ENCODE measurements around the gene NAA80. TPM values are rescaled to one million over a fixed set of nuclear protein-coding genes. Genes with fewer than 3 reads are reported as not detected.

The NAA80 gene
- total and polyA plus RNA-seq, 2 of the 8 experiments (the other 6 are each of a cell fraction or from before 2014, with no cell fraction given) = 11.3 to 16.7 TPM

GRCh38 chr3:50269977-50270413 lies 29.2 kb downstream of the NAA80 start:
- no peak for FAIRE-seq
- Histone ChIP-seq H3K79me1 (ENCODE audit: low read depth, low read length) (no peaks in the 10 kb centered on the region), H4K20me1 (replicated peaks in 1 of 2; ENCODE audit: control insufficient read depth in 1 of 2, insufficient read depth in 2 of 2, low read length in 2 of 2) (peaks cover 0 to 1% of the 10 kb centered on the region in 2 experiments), H2AK5ac (ENCODE audit: low read depth, low read length) (peak overlapping the region; percentile 2), H2BK5ac (ENCODE audit: low read depth, low read length) (peak overlapping the region; percentile 39; the same call in 1 of the 2 replicates), H4K8ac (ENCODE audit: extremely low read depth, insufficient read depth, low read length) (peak overlapping the region; percentile 57), H3K4ac (replicated peaks; ENCODE audit: insufficient read length, low read depth, low read length) (peak overlapping the region; percentile 65), H2BK12ac (ENCODE audit: low read depth, low read length) (peak overlapping the region; percentile 80; the same call in 1 of the 2 replicates), H3K9ac (replicated peaks in 1 of 4; ENCODE audit: extremely low read depth in 1 of 4, low read depth in 3 of 4, low read length in 3 of 4) (no peak overlapping the region), H3K36me3 (ENCODE audit: control insufficient read depth in 2 of 4, insufficient read depth in 4 of 4, low read length in 3 of 4) (no peaks in the 10 kb centered on the region), H4K91ac (replicated peaks; ENCODE audit: insufficient read length, low read length) (peak overlapping the region; percentile 68), H3K27ac (ENCODE audit: low read depth, low read length) (no peak overlapping the region), H3K4me2 (ENCODE audit: insufficient read depth in 1 of 2, low read depth in 2 of 2, low read length in 2 of 2) (0 out of 4 replicates have a peak overlapping the region, but pooled peaks of 1 of the 2 experiments have one; percentile 28), H2BK20ac (ENCODE audit: low read length) (peak overlapping the region; percentile 61; the same call in 1 of the 2 replicates), H3K27me3 (replicated peaks in 1 of 4; ENCODE audit: control insufficient read depth in 3 of 4, extremely low read depth in 1 of 4, insufficient read depth in 3 of 4, low read length in 3 of 4) (peaks cover 14 to 25% (median 20%) of the 10 kb centered on the region in 4 experiments), H3K79me2 (ENCODE audit: control insufficient read depth in 1 of 2, insufficient read depth in 2 of 2, low read length in 2 of 2) (no peaks in the 10 kb centered on the region), H2BK120ac (replicated peaks; ENCODE audit: low read depth, low read length) (no peak overlapping the region), H3K18ac (ENCODE audit: extremely low read depth, low read length) (peak overlapping the region; percentile 48), H2BK15ac (ENCODE audit: low read length) (peak overlapping the region; percentile 99; the same call in 1 of the 2 replicates), H3K4me1 (replicated peaks in 1 of 4; ENCODE audit: control insufficient read depth in 3 of 4, insufficient read depth in 4 of 4, low read length in 3 of 4) (peaks cover 0 to 45% (median 35%) of the 10 kb centered on the region in 4 experiments; a peak in 6 of 7 replicates), H2AFZ (ENCODE audit: low read length) (no peak overlapping the region), H3K14ac (ENCODE audit: insufficient read length) (no peak overlapping the region), H3K4me3 (ENCODE audit: extremely low read depth in 1 of 4, insufficient read depth in 2 of 4, low read depth in 3 of 4, low read length in 4 of 4) (no peak overlapping the region), H3K56ac (replicated peaks; ENCODE audit: insufficient read length, low read depth, low read length) (no peak overlapping the region), H3K9me3 (ENCODE audit: insufficient read depth in 2 of 2, low read depth in 1 of 2, low read length in 1 of 2) (no peaks in the 10 kb centered on the region), H3K23ac (ENCODE audit: insufficient read length) (no peak overlapping the region), H3K23me2 (ENCODE audit: low read depth, low read length) (peaks cover 2% of the 10 kb centered on the region; the same call in 1 of the 2 replicates), H4K5ac (ENCODE audit: insufficient read length, low read depth, low read length) (no peak overlapping the region)
- CTCF ChIA-PET (ENCODE audit: partially characterized antibody) = interaction anchor here (0.5 to 53.5 kb wide), 8 partner anchors 12 to 1521 kb away, joined by 3 to 2149 read pairs (median 26); partner anchors contain the start of genes GNAI2, IFRD2 and SLC38A3
- DNase-seq (ENCODE audit: low read depth in 1 of 2, low spot score in 2 of 2) = no peak
- no peak for TF ChIP-seq CREB1 (IDR thresholded peaks at IDR 0.05)
- TF ChIP-seq JUN (IDR thresholded peaks at IDR 0.05; ENCODE audit: low read depth, low read length) = no peak
- TF ChIP-seq TAF1 (IDR thresholded peaks at IDR 0.05; ENCODE audit: low read depth, low read length) = no peak
- no peak for TF ChIP-seq PHF8 (conservative IDR thresholded peaks at IDR 0.05; ENCODE audit: low read depth, low read length)
- TF ChIP-seq BACH1 (IDR thresholded peaks at IDR 0.05; ENCODE audit: low read length) = no peak
- TF ChIP-seq, protein P1, sequence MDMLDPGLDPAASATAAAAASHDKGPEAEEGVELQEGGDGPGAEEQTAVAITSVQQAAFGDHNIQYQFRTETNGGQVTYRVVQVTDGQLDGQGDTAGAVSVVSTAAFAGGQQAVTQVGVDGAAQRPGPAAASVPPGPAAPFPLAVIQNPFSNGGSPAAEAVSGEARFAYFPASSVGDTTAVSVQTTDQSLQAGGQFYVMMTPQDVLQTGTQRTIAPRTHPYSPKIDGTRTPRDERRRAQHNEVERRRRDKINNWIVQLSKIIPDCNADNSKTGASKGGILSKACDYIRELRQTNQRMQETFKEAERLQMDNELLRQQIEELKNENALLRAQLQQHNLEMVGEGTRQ (IDR thresholded peaks at IDR 0.05; ENCODE audit: low read length) = no peak
- no peak for TF ChIP-seq HDAC6 (IDR thresholded peaks at IDR 0.05; ENCODE audit: low read depth, low read length)
- TF ChIP-seq TCF12 (IDR thresholded peaks at IDR 0.05; ENCODE audit: low read depth, low read length) = no peak
- TF ChIP-seq HDAC2 (IDR thresholded peaks at IDR 0.05; ENCODE audit: borderline replicate concordance in 1 of 2, low read depth in 2 of 2, low read length in 2 of 2) = no peak
- TF ChIP-seq SUZ12 (IDR thresholded peaks at IDR 0.05; ENCODE audit: low read length) = no peak
- 90% methylated on average over 8 of the region's 8 CpGs; no CpG with 5 or more reads in 1 of the 2 experiments for WGBS, 2 experiments (ENCODE audit: extremely low coverage in 1 of 2, insufficient coverage in 1 of 2, insufficient read length in 1 of 2, insufficient replicate concordance in 2 of 2, low coverage in 1 of 2, low lambda C conversion rate in 2 of 2, missing lambda C conversion rate in 1 of 2)
- POLR2A ChIA-PET (ENCODE audit: partially characterized antibody) = interaction anchor here (4.4 kb wide), 1 partner anchor 10 kb away, joined by 35 read pairs; no protein-coding TSS in a partner anchor

Data from H1 (cell line).